Adipocyte (in vitro differentiated cells): Measurements from ENCODE around the gene WFS1.

Source experiments
- DNase-seq: peaks from one replicate; pipeline ENCODE4 v3.0.0-alpha.2; 2015; ENCODE audit warnings: low read depth
- H3K27me3 ChIP-seq: replicated peaks from 2 replicates; pipeline ENCODE4 v1.7.0; 2013; ENCODE audit warnings: mild to moderate bottlenecking, low read length, moderate library complexity; ENCODE audit not compliant: control insufficient read depth, insufficient read depth
- H3K36me3 ChIP-seq: 2 replicates; pipeline ENCODE4 v1.7.0; 2013; ENCODE audit warnings: low read length, mild to moderate bottlenecking, moderate library complexity; ENCODE audit not compliant: control insufficient read depth, insufficient read depth, severe bottlenecking
- H3K4me1 ChIP-seq: 2 replicates; pipeline ENCODE4 v1.7.0; 2013; ENCODE audit warnings: mild to moderate bottlenecking, low read length, moderate library complexity; ENCODE audit not compliant: control insufficient read depth, insufficient read depth
- H3K4me3 ChIP-seq: 2 replicates; pipeline ENCODE4 v1.7.0; 2013; ENCODE audit warnings: mild to moderate bottlenecking, low read length, moderate library complexity
- H3K9ac ChIP-seq: 2 replicates; pipeline ENCODE4 v1.7.0; 2013; ENCODE audit warnings: mild to moderate bottlenecking, low read length, moderate library complexity
- H3K9me3 ChIP-seq: 2 replicates; pipeline ENCODE4 v1.7.0; 2013; ENCODE audit warnings: mild to moderate bottlenecking, low read length, moderate library complexity; ENCODE audit not compliant: control insufficient read depth

The WFS1 gene

GRCh38 chr4:6339818-6340445 lies 70.3 kb downstream of the WFS1 start:
- DNase-seq = no peak
- Histone ChIP-seq H3K9ac (no peak overlapping the region), H3K27me3 (peaks cover 45% of the 10 kb centered on the region), H3K9me3 (no peaks in the 10 kb centered on the region), H3K4me3 (no peak overlapping the region), H3K36me3 (no peaks in the 10 kb centered on the region), H3K4me1 (no peaks in the 10 kb centered on the region)

DNA sequence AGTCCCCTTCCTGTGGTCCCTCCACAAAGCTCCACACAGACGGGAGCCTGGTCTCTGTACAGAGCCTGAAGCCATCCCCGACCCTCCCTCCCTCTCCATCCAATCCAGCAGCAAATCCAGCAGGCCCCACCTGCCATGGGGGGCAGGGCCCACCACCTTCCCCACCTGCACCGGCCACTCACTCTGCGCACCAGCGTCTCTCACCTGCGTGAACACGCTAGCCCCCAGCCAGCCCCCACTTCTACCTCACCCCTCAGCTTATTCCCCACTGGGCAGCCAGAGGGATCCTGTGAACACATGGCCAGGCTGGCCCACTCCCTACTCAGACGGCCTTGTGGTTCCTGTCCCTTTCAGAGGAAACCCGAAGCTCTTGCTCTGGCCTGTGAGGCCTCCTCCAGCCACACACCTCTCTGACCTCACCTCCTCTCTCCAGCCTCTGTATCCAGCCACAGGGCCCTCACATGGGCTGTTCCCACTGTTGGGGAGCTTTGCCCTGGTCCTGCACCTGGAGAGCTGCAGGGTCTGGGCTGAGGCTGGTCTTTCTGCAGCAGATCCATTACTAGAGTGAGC lies 70.9 kb downstream of the WFS1 start:
- Histone ChIP-seq H3K36me3 (no peaks in the 10 kb centered on the region), H3K9me3 (no peaks in the 10 kb centered on the region), H3K9ac (no peak overlapping the region), H3K4me1 (no peaks in the 10 kb centered on the region), H3K4me3 (no peak overlapping the region), H3K27me3 (peaks cover 39% of the 10 kb centered on the region)
- no peak for DNase-seq

- H3K9me3 ChIP-seq = no peaks in the 10 kb centered on the region
- no peaks in the 10 kb centered on the region for H3K36me3 ChIP-seq
- no peak overlapping the region for H3K4me3 ChIP-seq
- no peaks in the 10 kb centered on the region for H3K4me1 ChIP-seq
- no peak for DNase-seq
- H3K9ac ChIP-seq = no peak overlapping the region
- peaks cover 42% of the 10 kb centered on the region for H3K27me3 ChIP-seq
Measured at GRCh38 chr4:6341696-6342095, 72.0 kb downstream of the WFS1 start.

DNA sequence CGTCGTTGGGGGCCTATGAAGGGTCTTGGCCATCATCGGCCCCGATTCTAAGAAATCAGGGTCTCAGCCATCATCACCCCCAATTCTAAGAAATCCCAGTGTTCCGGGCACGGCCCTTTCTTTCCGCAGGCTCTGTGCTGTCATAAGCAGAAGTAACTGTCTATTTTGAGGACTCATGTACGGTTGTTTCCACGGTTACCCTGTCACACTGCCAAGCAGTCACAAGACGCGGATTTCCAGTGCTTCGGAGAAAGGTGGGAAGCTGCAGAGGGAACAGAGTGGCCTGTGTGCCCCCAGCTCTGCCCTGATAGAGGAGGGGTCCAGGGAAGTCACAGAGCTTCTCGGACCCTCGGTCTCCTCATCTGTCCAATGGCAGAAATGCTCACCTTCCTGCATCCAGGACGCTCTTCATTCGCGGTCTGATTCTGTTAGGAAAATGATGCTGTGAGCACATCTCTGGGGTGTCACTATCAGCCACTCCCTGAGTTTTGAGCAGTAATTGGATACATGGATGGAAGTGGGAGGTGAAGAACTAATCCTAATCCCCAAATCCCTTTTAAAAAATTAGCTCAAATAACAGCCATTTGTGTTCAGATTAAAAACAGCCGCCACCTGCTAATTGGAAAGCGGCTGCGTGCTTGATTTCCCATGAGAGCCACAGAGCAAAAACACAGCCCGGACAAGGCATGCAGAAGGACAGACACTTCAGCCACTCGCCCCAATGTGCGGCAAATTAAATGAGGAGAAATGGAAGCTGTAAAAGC lies 73.1 kb downstream of the WFS1 start:
- Histone ChIP-seq H3K4me3 (no peak overlapping the region), H3K27me3 (peaks cover 38% of the 10 kb centered on the region), H3K36me3 (no peaks in the 10 kb centered on the region), H3K4me1 (no peaks in the 10 kb centered on the region), H3K9ac (no peak overlapping the region), H3K9me3 (no peaks in the 10 kb centered on the region)
- DNase-seq = no peak

DNA sequence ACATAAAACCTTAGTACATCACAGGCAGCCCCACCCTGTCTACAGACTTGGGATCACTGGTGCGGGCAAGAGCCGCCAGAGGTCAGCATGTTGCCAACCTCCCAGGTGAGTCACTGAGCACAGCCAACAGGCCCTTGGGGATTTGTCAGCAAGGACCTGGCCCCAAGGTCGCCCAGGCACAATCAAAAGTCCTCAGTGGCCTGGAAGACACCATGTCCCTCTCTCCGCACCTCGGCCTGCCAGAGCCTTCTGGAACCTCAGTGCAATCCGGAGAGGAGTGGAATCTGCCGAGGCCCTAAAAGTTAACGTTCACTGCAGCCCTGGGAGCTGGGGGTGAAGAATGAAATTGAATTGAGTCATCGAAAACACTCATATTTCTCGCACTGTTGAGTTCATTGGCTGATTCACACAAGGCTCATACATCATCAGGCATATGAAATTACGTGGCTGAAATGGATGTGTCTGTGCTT lies 74.3 kb downstream of the WFS1 start:
- H3K27me3 ChIP-seq = peaks cover 35% of the 10 kb centered on the region
- H3K9me3 ChIP-seq = no peaks in the 10 kb centered on the region
- no peaks in the 10 kb centered on the region for H3K4me1 ChIP-seq
- no peaks in the 10 kb centered on the region for H3K36me3 ChIP-seq
- H3K4me3 ChIP-seq = no peak overlapping the region
- no peak overlapping the region for H3K9ac ChIP-seq
- DNase-seq = peak; percentile 63

- Histone ChIP-seq H3K4me3 (no peak overlapping the region), H3K36me3 (no peaks in the 10 kb centered on the region), H3K4me1 (no peaks in the 10 kb centered on the region), H3K9me3 (no peaks in the 10 kb centered on the region), H3K9ac (no peak overlapping the region), H3K27me3 (peaks cover 38% of the 10 kb centered on the region)
- no peak for DNase-seq
Measured at GRCh38 chr4:6345096-6345830, 75.6 kb downstream of the WFS1 start.

DNA sequence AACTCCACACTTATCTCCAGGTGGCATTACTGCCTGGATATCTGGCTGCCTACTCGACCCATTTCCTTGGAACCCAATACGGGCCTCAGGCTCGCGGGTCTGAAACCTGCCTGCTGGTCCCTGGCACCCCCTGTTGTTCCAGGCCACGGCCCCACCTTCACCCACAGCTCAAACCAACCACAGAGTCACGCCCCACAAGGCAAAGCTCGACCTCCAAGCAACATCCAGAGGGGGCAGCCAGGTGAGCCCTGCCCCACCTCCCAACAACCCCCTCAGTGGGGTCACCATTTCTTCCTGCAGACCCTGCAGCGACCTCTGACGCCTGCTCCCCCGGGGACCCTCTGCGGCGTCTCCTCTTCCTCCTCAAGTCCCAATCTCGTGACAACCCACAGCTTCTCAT lies 76.2 kb downstream of the WFS1 start:
- DNase-seq = no peak
- Histone ChIP-seq H3K36me3 (no peaks in the 10 kb centered on the region), H3K4me3 (no peak overlapping the region), H3K4me1 (no peaks in the 10 kb centered on the region), H3K9ac (no peak overlapping the region), H3K27me3 (peaks cover 39% of the 10 kb centered on the region), H3K9me3 (no peaks in the 10 kb centered on the region)

GRCh38 chr4:6346373-6347110 lies 76.9 kb downstream of the WFS1 start:
- Histone ChIP-seq H3K9me3 (no peaks in the 10 kb centered on the region), H3K9ac (no peak overlapping the region), H3K4me3 (no peak overlapping the region), H3K36me3 (no peaks in the 10 kb centered on the region), H3K4me1 (no peaks in the 10 kb centered on the region), H3K27me3 (peaks cover 35% of the 10 kb centered on the region)
- DNase-seq = no peak

GRCh38 chr4:6347511-6348045 lies 77.9 kb downstream of the WFS1 start:
- peaks cover 38% of the 10 kb centered on the region for H3K27me3 ChIP-seq
- H3K4me3 ChIP-seq = no peak overlapping the region
- DNase-seq = no peak
- H3K36me3 ChIP-seq = no peaks in the 10 kb centered on the region
- H3K9ac ChIP-seq = no peak overlapping the region
- no peaks in the 10 kb centered on the region for H3K9me3 ChIP-seq
- no peaks in the 10 kb centered on the region for H3K4me1 ChIP-seq

- H3K4me1 ChIP-seq = no peaks in the 10 kb centered on the region
- peaks cover 41% of the 10 kb centered on the region for H3K27me3 ChIP-seq
- no peak for DNase-seq
- no peaks in the 10 kb centered on the region for H3K9me3 ChIP-seq
- no peak overlapping the region for H3K9ac ChIP-seq
- H3K4me3 ChIP-seq = no peak overlapping the region
- no peaks in the 10 kb centered on the region for H3K36me3 ChIP-seq
Measured at GRCh38 chr4:6348408-6348807, 78.8 kb downstream of the WFS1 start.
